Measurements from ENCODE around the gene EPN1. TPM values are rescaled to one million over a fixed set of nuclear protein-coding genes. Genes with fewer than 3 reads are reported as not detected.

Gene EPN1
- total RNA-seq, 2 donors from 2014 or later, result 148 to 149 TPM

DNA sequence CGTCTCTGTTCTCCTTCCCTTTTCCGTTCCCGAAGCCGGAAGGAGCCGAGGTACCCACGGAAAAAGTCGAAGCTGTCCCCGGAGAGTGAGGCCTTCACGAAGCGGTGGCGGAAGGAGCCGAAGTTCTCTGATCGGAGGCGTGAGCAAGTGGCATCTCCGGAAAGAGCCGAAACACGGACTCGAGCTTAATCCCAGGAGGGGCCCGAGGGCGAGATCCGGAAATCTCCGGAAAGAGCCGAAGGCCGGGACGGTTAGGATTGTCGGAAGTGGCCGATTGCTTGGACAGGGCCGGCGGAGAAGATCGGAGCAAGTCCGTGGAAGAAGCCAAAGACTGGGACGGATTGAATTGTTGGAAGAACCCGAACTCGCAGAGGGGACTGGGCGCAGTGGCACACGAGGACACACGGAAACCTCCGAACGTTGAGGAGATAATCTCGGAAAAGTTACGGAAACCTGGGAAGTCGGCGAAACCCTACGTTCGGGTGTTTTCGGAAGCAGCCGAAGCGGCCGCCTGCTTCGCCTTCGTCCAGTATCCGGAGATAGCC is 20.6 kb upstream of the EPN1 start:
- Histone ChIP-seq H3K36me3 (ENCODE audit: control insufficient read depth, insufficient read depth, low read length) (peaks cover 11% of the 10 kb centered on the region), H3K4me3 (ENCODE audit: low read length) (peak overlapping the region; percentile 97), H3K9me3 (ENCODE audit: control insufficient read depth, low read length) (no peaks in the 10 kb centered on the region), H3K9ac (ENCODE audit: extremely low read depth, low read length, poor library complexity, severe bottlenecking) (peak overlapping the region; percentile 96), H3K27me3 (ENCODE audit: control insufficient read depth, insufficient read depth, low read length, poor library complexity, severe bottlenecking) (no peaks in the 10 kb centered on the region), H3K4me1 (ENCODE audit: control insufficient read depth, insufficient read depth, low read length) (peaks cover 5% of the 10 kb centered on the region), H3K27ac (ENCODE audit: low read depth, low read length) (peak overlapping the region; percentile 97)
- Mint-ChIP-seq H3K36me3 (ENCODE audit: low read depth) (peaks cover 10% of the 10 kb centered on the region), H3K27ac (peak overlapping the region; percentile 99), H3K4me1 (peaks cover 25% of the 10 kb centered on the region), H3K27me3 (ENCODE audit: insufficient read depth) (peaks cover 2% of the 10 kb centered on the region), H3K4me3 (peak overlapping the region; percentile 94), H3K9me3 (no peaks in the 10 kb centered on the region)
- TF ChIP-seq, protein P1, sequence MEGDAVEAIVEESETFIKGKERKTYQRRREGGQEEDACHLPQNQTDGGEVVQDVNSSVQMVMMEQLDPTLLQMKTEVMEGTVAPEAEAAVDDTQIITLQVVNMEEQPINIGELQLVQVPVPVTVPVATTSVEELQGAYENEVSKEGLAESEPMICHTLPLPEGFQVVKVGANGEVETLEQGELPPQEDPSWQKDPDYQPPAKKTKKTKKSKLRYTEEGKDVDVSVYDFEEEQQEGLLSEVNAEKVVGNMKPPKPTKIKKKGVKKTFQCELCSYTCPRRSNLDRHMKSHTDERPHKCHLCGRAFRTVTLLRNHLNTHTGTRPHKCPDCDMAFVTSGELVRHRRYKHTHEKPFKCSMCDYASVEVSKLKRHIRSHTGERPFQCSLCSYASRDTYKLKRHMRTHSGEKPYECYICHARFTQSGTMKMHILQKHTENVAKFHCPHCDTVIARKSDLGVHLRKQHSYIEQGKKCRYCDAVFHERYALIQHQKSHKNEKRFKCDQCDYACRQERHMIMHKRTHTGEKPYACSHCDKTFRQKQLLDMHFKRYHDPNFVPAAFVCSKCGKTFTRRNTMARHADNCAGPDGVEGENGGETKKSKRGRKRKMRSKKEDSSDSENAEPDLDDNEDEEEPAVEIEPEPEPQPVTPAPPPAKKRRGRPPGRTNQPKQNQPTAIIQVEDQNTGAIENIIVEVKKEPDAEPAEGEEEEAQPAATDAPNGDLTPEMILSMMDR (conservative IDR thresholded peaks at IDR 0.05), result no peak
- peak; percentile 100 for DNase-seq
- WGBS, 2 experiments (ENCODE audit: insufficient coverage in 1 of 2, insufficient read length in 1 of 2), result 0 to 1% methylated on average over 39 to 52 of the region's 52 CpGs

DNA sequence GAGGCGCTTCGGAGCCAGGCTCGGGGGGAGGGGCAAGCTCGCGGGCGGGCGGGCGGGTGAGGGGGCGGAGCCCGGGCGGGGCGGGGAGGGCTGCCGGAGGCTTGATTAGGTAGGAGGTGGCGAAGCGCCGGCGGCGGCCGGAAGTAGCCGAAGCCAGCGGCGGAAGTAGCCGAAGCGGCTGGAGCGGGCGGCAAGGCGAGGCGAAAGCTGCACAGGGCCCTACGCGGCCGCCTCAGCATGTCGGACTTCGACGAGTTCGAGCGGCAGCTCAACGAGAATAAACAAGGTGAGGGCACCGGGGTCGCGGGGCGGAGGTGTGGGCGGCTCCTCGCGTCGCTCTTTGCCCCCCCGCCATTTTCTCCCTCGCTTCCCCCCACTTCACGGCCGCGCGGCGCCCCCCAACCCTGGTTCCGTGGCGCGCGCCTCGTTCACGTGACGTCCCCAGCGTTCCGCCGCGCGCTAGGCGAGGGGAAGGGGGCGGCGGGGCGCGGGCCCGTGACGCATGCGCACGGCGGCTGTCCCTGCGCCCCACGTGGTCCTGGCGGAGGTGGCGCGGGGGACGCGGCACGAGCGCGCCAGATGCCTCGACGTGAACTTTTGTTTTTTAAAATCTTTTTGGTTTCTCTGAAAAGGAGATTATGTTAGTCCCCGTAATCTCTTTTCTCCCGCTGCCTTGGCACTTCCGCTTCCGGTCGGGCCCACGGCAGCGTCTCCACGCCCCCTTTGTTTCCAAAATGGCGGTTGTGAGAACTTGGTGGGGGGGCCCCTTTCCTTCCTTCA is 20.0 kb upstream of the EPN1 start, which contains the start of gene U2AF2:
Gene U2AF2, plus strand, starts transcription at position 168 of the 780 bp plus-strand sequence. Its CDS starts 70 bp downstream, at position 238.
- peak; percentile 99 for DNase-seq
- H3K27me3 Mint-ChIP-seq (ENCODE audit: insufficient read depth), result peaks cover 2% of the 10 kb centered on the region
- H3K36me3 ChIP-seq (ENCODE audit: control insufficient read depth, insufficient read depth, low read length), result peaks cover 14% of the 10 kb centered on the region
- H3K36me3 Mint-ChIP-seq (ENCODE audit: low read depth), result peaks cover 14% of the 10 kb centered on the region
- H3K4me1 Mint-ChIP-seq, result peaks cover 25% of the 10 kb centered on the region
- H3K4me3 ChIP-seq (ENCODE audit: low read length), result peak within 1 kb of the TSS; percentile 97
- H3K9ac ChIP-seq (ENCODE audit: extremely low read depth, low read length, poor library complexity, severe bottlenecking), result peak within 1 kb of the TSS; percentile 96
- TF ChIP-seq, protein P1 (conservative IDR thresholded peaks at IDR 0.05), result no peak
- no peaks in the 10 kb centered on the region for H3K9me3 Mint-ChIP-seq
- peak within 1 kb of the TSS; percentile 99 for H3K27ac Mint-ChIP-seq
- peak within 1 kb of the TSS; percentile 94 for H3K4me3 Mint-ChIP-seq
- WGBS, 2 experiments (ENCODE audit: insufficient coverage in 1 of 2, insufficient read length in 1 of 2), result 0 to 3% methylated on average over 26 to 94 of the region's 95 CpGs
- no peaks in the 10 kb centered on the region for H3K27me3 ChIP-seq (ENCODE audit: control insufficient read depth, insufficient read depth, low read length, poor library complexity, severe bottlenecking)
- no peaks in the 10 kb centered on the region for H3K9me3 ChIP-seq (ENCODE audit: control insufficient read depth, low read length)
- H3K4me1 ChIP-seq (ENCODE audit: control insufficient read depth, insufficient read depth, low read length), result peaks cover 5% of the 10 kb centered on the region
- H3K27ac ChIP-seq (ENCODE audit: low read depth, low read length), result peak within 1 kb of the TSS; percentile 99

DNA sequence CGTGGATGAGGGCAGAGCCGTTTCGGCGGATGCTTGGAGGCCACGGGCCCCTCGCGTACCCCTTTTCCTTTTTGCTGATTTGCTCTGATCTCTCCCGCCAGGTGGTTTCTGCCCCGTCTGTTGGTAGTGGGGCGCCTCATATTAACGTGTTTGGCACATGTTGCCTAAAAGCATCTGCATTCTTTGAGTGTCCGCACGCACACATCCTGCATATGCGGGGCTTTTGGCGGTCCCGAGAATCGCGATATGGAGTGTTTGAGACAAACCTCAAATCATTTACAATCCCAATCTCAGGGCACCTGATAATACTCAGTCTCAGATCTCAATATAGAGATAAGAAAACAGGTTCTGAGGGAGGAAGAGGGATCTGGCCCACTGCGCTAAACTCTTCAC is 19.4 kb upstream of the EPN1 start:
- peak overlapping the region; percentile 94 for H3K4me3 Mint-ChIP-seq
- peak overlapping the region; percentile 99 for H3K27ac ChIP-seq (ENCODE audit: low read depth, low read length)
- H3K9ac ChIP-seq (ENCODE audit: extremely low read depth, low read length, poor library complexity, severe bottlenecking), result peak overlapping the region; percentile 94
- 0% methylated on average over 10 to 19 of the region's 19 CpGs for WGBS, 2 experiments (ENCODE audit: insufficient coverage in 1 of 2, insufficient read length in 1 of 2)
- DNase-seq, result no peak
- peaks cover 25% of the 10 kb centered on the region for H3K4me1 Mint-ChIP-seq
- peaks cover 20% of the 10 kb centered on the region for H3K36me3 Mint-ChIP-seq (ENCODE audit: low read depth)
- peak overlapping the region; percentile 97 for H3K4me3 ChIP-seq (ENCODE audit: low read length)
- H3K27me3 ChIP-seq (ENCODE audit: control insufficient read depth, insufficient read depth, low read length, poor library complexity, severe bottlenecking), result no peaks in the 10 kb centered on the region
- H3K9me3 ChIP-seq (ENCODE audit: control insufficient read depth, low read length), result no peaks in the 10 kb centered on the region
- H3K36me3 ChIP-seq (ENCODE audit: control insufficient read depth, insufficient read depth, low read length), result peaks cover 17% of the 10 kb centered on the region
- H3K27ac Mint-ChIP-seq, result peak overlapping the region; percentile 93
- TF ChIP-seq, protein P1 (conservative IDR thresholded peaks at IDR 0.05), result no peak
- H3K27me3 Mint-ChIP-seq (ENCODE audit: insufficient read depth), result peaks cover 2% of the 10 kb centered on the region
- H3K9me3 Mint-ChIP-seq, result no peaks in the 10 kb centered on the region
- peaks cover 5% of the 10 kb centered on the region for H3K4me1 ChIP-seq (ENCODE audit: control insufficient read depth, insufficient read depth, low read length)
